DND-41 (cell line): Measurements from ENCODE around the gene PTPRD.

ENCODE experiments used
- ATAC-seq: fragments of 200-7000 bp; cut with Tn5 transposase; 3 replicates; pipeline ENCODE4 v1.9.1; 2021; ENCODE audit warnings: low read depth; ENCODE audit not compliant: insufficient read depth
- DNase-seq: peaks from one replicate; pipeline ENCODE4 v3.0.0-alpha.2; 2020
- H2AFZ ChIP-seq: 2 replicates; pipeline ENCODE4 v1.6.0; 2012; ENCODE audit warnings: low read depth, low read length
- H3K27ac ChIP-seq: 2 replicates; pipeline ENCODE4 v1.5.1; 2012; ENCODE audit warnings: low read length, inconsistent platforms
- H3K27me3 ChIP-seq: fragments of 200-600 bp; sonication (generic); 2 replicates; pipeline ENCODE4 v1.6.0; 2012; ENCODE audit warnings: low read length, mild to moderate bottlenecking, inconsistent platforms; ENCODE audit not compliant: insufficient read depth, poor library complexity
- H3K36me3 ChIP-seq: 2 replicates; pipeline ENCODE4 v1.5.1; 2012; ENCODE audit warnings: low read length, inconsistent platforms; ENCODE audit not compliant: insufficient read depth
- H3K4me1 ChIP-seq: 2 replicates; pipeline ENCODE4 v1.5.1; 2012; ENCODE audit warnings: mild to moderate bottlenecking, low read length; ENCODE audit not compliant: insufficient read depth
- H3K4me2 ChIP-seq: 2 replicates; pipeline ENCODE4 v1.6.0; 2012; ENCODE audit warnings: mild to moderate bottlenecking, moderate library complexity, low read length, inconsistent platforms; ENCODE audit not compliant: insufficient read depth
- H3K4me3 ChIP-seq, 2 experiments: fragments of 200-600 bp in 1 of 2; shearing (Covaris generic) in 1 of 2; 2 replicates each; pipeline ENCODE4 v1.5.1; 2012 to 2016; ENCODE audit warnings: inconsistent platforms in 2 of 2, low read length in 2 of 2, mild to moderate bottlenecking in 2 of 2, low read depth in 1 of 2, moderate library complexity in 1 of 2
- H3K79me2 ChIP-seq: 2 replicates; pipeline ENCODE4 v1.6.0; 2012; ENCODE audit warnings: low read length, inconsistent platforms; ENCODE audit not compliant: insufficient read depth
- H3K9ac ChIP-seq: 2 replicates; pipeline ENCODE4 v1.6.0; 2012; ENCODE audit warnings: low read depth, mild to moderate bottlenecking, inconsistent platforms, low read length, moderate library complexity
- H3K9me3 ChIP-seq: 2 replicates; pipeline ENCODE4 v1.5.1; 2012; ENCODE audit warnings: low read length, moderate library complexity, mild to moderate bottlenecking, inconsistent platforms; ENCODE audit not compliant: insufficient read depth, severe bottlenecking
- H4K20me1 ChIP-seq: 2 replicates; pipeline ENCODE4 v1.6.0; 2012; ENCODE audit warnings: low read length; ENCODE audit not compliant: insufficient read depth
- CTCF ChIP-seq: IDR thresholded peaks from 2 replicates; pipeline ENCODE4 v1.5.1; 2012; ENCODE audit warnings: borderline replicate concordance, low read length, moderate library complexity, mild to moderate bottlenecking; ENCODE audit not compliant: poor library complexity, severe bottlenecking; ENCODE audit errors: extremely low read depth
- EZH2 ChIP-seq: IDR thresholded peaks from 3 replicates; pipeline ENCODE4 v1.6.1; 2012; ENCODE audit warnings: borderline replicate concordance, low read depth, mild to moderate bottlenecking, moderate library complexity, low read length, inconsistent platforms; ENCODE audit not compliant: severe bottlenecking

The PTPRD gene

GRCh38 chr9:9862235-9862810 is 750.5 kb downstream of the PTPRD start:
- Histone ChIP-seq H3K9ac (peak overlapping the region; percentile 48), H3K4me2 (peak overlapping the region; percentile 62), H3K27ac (peak overlapping the region; percentile 88), H3K27me3 (no peaks in the 10 kb centered on the region), H4K20me1 (no peaks in the 10 kb centered on the region), H2AFZ (peak overlapping the region; percentile 71), H3K79me2 (no peaks in the 10 kb centered on the region), H3K9me3 (no peaks in the 10 kb centered on the region), H3K4me3 (peak overlapping the region in 1 of 2 experiments; percentile 49; a peak in 2 of 4 replicates), H3K4me1 (peaks cover 22% of the 10 kb centered on the region), H3K36me3 (no peaks in the 10 kb centered on the region)
- TF ChIP-seq EZH2: no peak
- TF ChIP-seq CTCF: no peak
- DNase-seq: no peak
- peak; percentile 71 for ATAC-seq

- no peak for TF ChIP-seq CTCF
- TF ChIP-seq EZH2: no peak
- no peaks in the 10 kb centered on the region for H3K9me3 ChIP-seq
- no peak for ATAC-seq
- H3K36me3 ChIP-seq: no peaks in the 10 kb centered on the region
- no peak overlapping the region for H3K4me3 ChIP-seq
- H3K4me1 ChIP-seq: peaks cover 9% of the 10 kb centered on the region
- H4K20me1 ChIP-seq: no peaks in the 10 kb centered on the region
- H3K27me3 ChIP-seq: no peaks in the 10 kb centered on the region
- H2AFZ ChIP-seq: peak overlapping the region; percentile 49; the same call in 1 of the 2 replicates
- no peak overlapping the region for H3K4me2 ChIP-seq
- DNase-seq: no peak
- no peaks in the 10 kb centered on the region for H3K79me2 ChIP-seq
- H3K27ac ChIP-seq: no peak overlapping the region
- H3K9ac ChIP-seq: no peak overlapping the region
Measured at GRCh38 chr9:9855177-9856078, 757.4 kb downstream of the PTPRD start.

GRCh38 chr9:9847750-9848149 is 765.1 kb downstream of the PTPRD start:
- Histone ChIP-seq H2AFZ (peak overlapping the region; percentile 83), H3K4me3 (no peak overlapping the region), H3K9me3 (no peaks in the 10 kb centered on the region), H3K9ac (no peak overlapping the region), H3K79me2 (no peaks in the 10 kb centered on the region), H3K4me1 (peaks cover 27% of the 10 kb centered on the region), H3K4me2 (no peak overlapping the region; the same call in 1 of the 2 replicates), H4K20me1 (no peaks in the 10 kb centered on the region), H3K27ac (peak overlapping the region; percentile 89), H3K36me3 (no peaks in the 10 kb centered on the region), H3K27me3 (no peaks in the 10 kb centered on the region)
- DNase-seq (no peak), ATAC-seq (no peak)
- no peak for TF ChIP-seq CTCF
- no peak for TF ChIP-seq EZH2
